HG03039 (cell line): ENCODE measurements around the gene PKP4.

Experiments used
- ATAC-seq: cut with Tn5 transposase; IDR thresholded peaks from one replicate; pipeline ENCODE4 v1.9.1; 2021; ENCODE audit warnings: mild to moderate bottlenecking, moderate library complexity; ENCODE audit not compliant: unreplicated experiment

Gene PKP4

DNA sequence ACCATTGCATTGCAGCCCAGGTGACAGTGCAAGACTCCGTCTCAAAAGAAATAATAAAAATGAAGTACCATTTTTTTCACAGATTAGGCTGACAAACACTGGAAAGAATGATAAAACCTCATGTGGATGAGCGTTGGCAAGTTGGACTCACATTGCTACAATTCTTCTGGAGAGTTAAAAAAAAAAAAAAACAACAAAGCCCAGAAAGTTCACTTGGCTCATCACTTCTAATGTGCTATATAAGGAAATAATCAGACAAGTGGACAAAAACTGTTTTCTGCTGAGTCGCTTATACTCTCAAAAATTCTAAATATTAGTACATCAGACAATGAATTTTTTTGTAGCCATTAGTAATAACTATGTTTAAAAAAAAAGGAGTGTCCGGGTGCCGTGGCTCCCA is 38.4 kb downstream of the PKP4 start:
- ATAC-seq = no peak

- ATAC-seq = no peak
Measured at GRCh38 chr2:158496986-158497385, 40.2 kb downstream of the PKP4 start.

GRCh38 chr2:158497486-158497885 is 40.7 kb downstream of the PKP4 start:
- no peak for ATAC-seq

DNA sequence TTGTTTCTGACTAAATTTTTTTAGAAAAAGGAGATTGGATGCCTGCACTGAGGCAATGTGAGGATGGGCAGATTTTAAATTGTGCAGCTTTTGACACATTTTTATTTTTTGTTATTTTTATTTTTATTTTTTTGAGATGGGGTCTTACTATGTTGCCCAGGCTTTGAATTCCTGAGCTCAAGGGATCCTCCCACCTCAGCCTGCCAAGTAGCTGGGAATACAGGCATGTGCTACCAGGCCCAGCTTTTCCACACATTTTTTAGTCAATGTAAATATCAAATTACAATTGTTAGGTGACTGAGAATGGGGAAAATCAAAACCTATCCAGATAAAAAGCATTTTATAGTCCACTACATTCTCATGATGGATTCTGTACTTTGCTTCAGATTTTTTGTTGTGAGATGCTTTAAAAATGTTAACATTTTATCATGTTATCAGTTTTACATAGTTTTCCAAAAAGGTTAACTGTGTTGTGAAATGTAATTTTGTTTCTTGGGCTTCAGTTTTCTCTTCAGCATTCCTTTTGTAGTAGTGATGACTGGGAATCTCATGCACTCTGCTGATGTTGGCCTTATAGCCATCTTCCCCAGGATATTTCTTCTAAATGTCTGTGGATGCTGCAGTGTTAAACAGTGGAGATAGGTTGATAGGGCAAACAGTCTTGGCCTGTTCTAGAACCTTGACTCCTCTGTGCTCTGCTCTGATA is 41.4 kb downstream of the PKP4 start:
- no peak for ATAC-seq

DNA sequence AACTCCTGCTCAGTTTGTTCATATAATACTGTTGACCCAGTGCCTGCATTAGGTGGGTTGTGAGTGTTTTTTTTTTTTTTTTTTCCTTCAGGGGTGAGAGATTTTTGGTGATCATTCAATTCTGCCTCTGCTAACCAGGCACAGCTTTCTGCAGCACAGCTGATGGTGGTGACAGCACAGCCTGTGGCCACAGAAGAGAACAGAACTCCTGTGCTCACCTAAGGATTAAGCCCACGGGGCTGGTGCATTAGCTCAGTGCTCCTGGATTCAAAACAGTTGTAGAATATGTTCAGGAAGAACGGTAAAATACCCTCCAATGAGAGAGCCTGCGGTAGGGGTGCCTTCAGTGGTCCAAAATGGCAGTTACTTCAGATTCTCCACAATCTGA is 42.0 kb downstream of the PKP4 start:
- no peak for ATAC-seq

GRCh38 chr2:158499383-158499782 is 42.6 kb downstream of the PKP4 start:
- no peak for ATAC-seq

DNA sequence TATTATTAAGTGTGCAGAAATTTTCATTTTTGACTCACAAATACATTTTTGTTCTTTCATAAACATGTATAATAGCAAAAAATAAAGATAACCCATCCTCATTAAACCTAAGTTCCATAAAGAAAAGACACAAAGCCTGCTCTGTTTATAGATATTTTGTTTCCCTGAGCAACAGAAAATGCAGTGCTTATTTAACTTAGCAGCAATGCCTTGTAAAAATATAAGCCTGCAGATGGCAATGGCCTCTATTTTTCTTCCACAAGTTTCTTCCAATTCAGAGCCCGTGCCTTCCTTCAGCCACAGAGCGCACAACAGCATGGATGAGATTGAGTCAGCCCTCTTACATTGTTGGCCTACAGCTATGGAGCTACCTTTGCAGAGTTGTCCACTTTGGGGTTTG is 43.6 kb downstream of the PKP4 start:
- ATAC-seq = no peak

- no peak for ATAC-seq
Measured at GRCh38 chr2:158501301-158501700, 44.5 kb downstream of the PKP4 start.

DNA sequence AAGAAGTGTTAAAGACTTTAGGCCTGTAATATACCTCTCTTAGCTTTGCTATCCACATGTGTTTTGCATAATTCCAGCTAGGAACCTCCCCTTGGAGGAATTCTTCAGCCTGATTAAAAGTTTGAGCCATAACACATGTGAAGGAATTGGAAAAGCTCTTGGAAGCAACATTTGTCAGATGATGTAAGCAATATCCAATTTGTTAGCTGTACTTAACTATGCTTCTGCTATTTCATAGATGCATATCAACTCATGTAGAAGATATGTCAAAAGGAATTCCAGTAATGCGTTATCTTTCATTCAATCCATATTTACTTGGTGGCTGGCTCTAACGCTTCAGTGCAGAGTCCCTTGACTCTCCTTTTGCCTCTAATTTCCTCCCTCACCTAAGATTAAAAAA is 46.2 kb downstream of the PKP4 start:
- ATAC-seq = no peak

DNA sequence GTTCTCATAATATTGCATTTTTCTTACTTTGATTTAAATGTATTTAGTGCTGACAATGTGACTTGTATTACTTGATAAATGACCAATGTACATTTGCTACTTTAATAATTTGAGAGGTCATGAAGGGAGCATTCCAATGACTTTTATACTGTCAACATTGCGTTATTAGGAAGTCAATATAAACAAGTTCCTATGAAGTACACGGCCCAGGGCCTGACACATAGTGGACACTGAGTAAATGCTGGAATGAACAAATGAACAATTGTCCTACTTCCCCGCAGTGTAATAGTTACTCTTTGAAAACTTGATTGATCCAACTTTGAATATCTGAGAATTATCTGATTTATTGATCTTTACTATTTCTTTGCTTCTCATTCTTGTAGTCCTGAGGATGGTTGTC is 47.3 kb downstream of the PKP4 start:
- ATAC-seq = no peak

DNA sequence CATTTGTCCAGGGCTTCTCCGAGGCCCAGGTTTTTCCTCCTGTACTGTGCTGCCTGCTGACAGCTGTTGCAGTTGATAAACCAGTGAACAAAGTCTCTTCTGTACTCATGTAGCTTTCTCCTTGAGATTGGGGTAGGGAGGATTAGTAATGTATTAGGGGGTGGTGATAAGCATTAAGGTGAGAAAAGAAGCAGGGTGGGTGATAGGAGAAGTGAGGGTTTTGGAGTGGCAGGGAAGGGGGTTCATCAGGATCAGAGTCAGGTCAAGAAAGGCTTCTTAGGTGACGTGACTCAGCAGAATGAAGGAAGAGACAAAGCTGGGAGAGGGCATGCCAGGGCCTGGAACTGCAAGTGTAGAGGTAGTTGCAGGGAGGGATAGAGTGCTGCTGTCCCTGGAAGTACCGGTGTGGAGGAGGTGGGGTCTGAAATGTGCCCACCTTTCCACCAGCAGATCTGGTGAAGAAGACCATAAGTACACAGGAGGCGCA is 48.7 kb downstream of the PKP4 start:
- ATAC-seq = no peak

- peak; percentile 69 for ATAC-seq
Measured at GRCh38 chr2:158507141-158507540, 50.4 kb downstream of the PKP4 start.

GRCh38 chr2:158507679-158508078 is 50.9 kb downstream of the PKP4 start:
- no peak for ATAC-seq

DNA sequence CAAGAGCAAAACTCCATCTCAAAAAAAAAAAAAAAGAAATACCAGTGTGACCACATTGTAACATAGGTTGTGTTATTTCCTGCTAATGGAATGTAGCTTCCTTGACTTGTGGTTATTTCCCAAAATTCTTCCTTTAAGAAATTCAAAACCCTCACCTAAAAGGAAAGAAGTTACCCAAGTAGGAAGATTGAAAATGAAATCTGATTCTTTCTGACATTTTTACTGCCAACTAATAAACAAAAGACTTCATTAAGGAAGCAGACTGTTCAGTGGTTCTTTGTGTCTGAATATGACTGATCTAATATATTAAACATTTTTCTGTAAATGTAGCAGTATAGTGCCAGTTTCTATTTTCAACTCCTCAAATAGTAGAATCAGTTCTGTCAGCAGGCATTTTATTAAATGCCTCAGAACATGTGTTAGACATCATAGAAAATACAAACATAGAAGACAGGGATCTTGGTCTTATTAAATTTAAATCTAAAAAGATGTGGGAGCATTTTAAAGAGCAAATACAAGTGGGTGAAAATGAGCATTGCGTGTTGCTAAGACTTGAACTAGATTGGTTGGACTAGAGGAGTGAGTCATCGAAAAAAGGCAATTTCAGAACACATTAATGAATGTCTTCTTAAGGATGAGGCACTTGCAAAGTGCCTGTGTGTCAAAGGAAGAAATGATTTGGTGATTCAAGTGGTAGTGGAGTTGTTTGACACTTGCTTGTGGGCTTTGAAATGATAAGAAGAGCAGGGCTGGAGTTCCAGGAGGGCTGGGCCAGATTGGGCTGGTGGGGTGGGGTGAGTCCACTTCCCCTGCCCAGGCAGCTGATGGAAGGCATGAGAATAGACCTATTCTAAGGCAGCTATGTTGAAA is 53.4 kb downstream of the PKP4 start:
- ATAC-seq = no peak

- ATAC-seq = no peak
Measured at GRCh38 chr2:158510887-158511286, 54.1 kb downstream of the PKP4 start.

GRCh38 chr2:158511706-158512105 is 55.0 kb downstream of the PKP4 start:
- no peak for ATAC-seq

- ATAC-seq = no peak
Measured at GRCh38 chr2:158512323-158512722, 55.6 kb downstream of the PKP4 start.

DNA sequence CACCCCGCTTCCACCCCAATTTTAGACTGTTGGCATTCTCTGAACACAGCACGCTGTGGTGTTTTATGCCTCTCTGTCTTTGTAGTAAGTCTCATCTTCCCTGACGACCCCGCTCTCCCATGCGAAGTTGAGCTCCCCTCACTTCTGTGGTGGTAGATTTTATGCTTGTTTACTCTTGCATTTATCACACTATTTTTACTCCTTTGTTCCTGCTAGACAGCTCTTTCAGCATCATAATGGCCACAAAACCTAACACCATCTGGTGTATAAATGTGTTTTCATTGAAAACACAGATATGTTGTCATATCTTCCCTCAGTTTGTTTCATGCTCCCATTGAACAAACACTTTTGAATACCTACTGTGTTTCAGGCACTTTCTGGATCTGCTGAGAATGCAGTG is 57.1 kb downstream of the PKP4 start:
- no peak for ATAC-seq

DNA sequence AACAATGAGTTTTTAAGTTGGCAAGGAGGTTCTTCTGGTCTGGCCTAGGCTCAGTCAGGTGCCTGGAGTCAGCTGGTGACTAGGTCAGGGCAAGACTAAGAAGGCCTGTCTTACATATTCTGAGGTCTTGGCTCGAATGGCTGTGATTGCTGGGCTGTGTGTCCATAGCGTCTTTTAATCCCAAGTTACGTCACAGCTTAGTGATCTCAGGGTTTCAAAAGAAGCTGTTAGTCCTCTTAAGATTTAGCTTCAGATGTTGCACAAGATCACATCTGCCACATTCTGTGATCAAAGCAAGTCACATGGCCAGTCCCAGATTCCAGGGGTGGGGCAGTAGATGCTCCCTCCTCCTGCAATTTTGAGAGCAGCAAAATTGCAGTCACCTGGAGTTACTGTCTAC is 61.3 kb downstream of the PKP4 start:
- no peak for ATAC-seq

DNA sequence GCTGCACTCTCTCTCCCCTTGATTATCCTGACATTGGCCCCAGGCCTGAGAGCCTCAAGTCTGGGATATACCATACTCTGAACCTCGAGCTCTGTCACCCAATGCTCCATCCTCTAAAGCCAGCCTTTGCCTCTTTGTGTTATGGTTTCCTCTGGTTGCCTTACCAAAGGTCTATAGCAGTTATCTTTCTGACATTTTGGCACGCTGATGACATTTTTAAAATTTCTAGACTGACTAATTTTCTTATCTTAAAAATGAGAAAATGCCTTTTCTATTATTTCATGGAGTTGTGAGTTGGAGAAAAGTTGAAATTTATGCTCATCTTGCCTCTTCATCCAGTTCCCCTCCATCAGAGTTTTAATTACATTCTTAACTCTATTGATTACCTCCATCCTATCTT is 62.7 kb downstream of the PKP4 start:
- ATAC-seq = no peak

DNA sequence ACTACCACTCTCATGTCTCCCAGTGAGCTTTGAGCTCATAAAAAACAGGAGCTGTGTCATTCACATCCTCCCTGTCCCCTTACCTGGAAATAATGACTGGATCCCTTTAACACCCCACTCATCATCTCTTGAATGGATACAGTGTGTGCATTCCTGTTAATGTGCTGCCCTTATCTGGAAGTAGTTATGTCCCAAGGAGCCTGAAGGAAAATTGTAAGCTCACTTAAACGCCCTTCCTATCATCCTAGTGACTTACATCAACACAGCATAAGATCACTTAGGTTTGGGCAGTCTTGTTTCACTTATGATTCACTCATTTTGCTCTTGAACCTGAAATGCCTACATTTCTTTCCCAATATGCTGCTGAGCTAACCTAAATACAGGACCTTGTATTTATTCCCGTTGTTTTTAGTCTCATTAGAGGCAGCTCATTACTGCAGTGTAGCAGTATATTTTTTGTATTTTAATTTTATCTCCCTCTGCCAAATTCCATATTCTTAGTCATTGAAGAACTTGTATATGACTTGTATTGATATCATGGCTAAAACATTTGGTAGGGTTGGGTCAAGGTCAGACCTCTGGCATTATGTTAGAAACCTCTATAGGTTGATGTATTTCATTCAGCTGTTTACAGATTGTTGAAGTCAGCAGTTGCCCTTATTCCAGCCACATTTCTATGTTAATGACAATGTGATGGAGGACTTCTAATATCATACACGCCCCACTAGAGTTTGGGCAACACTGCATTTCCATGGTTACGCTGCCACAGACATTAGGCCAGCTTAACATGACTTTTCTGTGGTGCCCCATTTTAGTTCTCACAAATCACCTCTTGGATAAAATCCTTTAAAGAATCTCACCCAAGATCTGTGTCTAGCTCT is 72.9 kb downstream of the PKP4 start:
- no peak for ATAC-seq
